Activated CD4-positive, alpha-beta T cell treated with anti-CD3 and anti-CD28 coated beads for 48 hours (primary cell): ENCODE data around the gene QARS1.
A peak's percentile ranks its signal among the peaks of the same experiment; 100 is the strongest.

Experiments
- DNase-seq: peaks from one replicate; pipeline ENCODE4 v3.0.0-alpha.2; 2020

The QARS1 gene

DNA sequence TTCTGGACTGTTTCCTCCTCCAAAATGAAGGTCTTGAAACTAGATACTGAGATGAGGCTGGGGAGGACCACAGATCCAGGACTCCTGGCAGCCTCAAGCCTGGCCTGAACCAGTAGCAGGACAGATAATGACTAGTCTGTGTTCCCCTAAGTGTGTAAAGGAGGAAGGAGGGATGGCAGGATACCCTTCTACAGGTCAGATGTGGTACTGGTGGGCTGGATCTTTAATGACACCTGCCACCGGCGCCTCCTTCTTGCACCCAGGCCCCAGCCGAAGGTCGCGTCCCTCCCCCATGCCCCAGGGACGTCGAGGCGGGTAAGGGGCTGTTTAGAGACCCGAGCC, 15.5 kb upstream of the QARS1 start:
- peak; percentile 18 for DNase-seq

DNA sequence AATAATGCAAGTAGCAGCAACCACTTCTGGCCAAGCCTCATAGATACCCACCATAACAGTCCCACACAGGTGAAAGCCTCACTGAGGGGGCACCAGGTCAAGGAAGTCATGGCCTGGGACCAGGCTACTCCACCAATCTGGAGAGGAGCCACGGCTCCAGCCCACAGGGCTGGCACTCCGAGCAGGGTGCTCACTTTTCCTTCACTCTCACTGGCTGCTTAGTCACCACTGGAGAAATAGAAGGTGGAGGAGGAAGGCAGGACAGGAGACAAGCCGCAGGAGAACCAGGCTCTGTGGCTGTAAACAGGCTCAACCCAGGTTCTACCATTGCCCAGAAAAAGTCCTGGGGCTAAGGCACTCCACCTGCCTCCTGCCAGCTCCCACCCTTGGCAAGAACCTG, 14.9 kb upstream of the QARS1 start:
- DNase-seq, result no peak

DNA sequence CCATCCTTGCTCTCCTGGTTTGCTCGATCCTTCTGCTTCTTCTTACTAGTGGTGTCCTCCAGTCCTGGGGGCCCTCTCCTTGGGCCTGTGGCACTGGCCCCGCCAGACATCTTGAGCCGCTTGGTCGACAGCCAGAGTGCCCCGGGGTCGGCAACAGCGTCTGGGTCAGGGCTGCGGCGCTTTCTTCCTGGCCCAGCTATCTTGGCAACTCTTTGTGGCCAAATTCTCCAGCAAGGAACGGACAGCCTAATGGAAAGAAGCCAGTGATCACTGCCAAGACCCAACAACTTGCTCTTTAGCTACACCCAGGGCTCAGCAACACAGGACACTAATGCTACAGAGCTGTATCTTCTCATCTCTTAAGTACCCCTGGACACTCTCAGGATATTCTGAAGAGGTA, 14.5 kb upstream of the QARS1 start:
- DNase-seq, result no peak

DNA sequence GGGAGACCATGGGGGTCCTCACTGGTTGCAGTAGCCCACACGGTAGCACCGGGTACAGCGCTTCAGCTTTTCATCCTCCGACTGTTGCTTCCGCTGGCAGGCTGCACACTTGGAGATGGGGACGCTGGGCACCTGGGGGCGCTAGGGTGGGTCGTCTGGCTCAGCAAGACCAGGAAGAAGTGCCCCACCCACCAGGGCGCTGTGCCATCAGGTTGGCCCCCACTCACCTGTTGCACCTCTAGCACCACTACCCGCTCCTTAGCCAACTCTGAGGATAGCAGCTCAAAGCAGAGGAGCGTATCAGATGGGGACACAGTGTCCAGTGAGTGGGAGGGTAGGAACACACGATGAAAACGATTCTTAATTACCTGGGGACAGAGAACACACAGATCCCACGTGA, 7.7 kb upstream of the QARS1 start:
- no peak for DNase-seq

DNA sequence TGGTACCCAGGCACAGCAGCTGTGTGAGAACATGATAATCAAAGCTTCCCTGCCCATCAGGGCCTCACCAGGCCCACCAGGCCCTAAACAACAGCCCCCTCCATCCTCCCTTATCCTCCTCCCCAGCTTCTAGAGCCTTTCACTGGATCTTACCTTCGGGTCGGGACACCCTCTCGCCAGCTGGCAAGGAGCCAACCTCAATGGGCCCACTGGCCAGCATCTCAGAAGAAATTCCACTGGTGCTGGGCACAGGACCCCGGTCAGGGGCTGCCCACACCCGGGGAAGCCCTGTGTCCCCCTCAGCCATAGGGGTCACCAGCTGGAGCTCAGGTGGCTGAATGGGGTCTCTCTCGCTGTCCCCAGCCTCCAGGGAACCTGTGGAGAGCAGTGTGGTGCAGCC, 6.8 kb upstream of the QARS1 start:
- DNase-seq, result no peak

DNA sequence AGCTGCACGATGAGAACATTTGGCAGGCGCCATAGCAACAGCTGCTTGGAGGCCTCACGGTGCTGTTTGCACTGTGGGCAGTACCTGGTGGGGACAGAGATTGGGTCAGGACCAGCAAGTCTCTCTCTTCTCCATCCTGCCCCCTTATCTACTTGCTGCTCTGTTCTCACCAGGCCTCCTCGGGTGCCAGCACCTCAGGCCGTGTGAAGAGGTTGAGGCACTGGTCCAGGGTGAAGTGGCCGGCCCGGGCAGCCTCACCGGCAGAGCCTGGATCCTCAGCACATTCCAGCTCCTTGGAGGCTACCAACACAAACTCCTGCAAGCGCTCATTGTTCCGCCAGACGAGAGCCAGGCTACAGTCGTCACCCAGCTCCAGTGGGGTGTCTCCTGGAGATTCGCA, 6.2 kb upstream of the QARS1 start:
- no peak for DNase-seq

DNA sequence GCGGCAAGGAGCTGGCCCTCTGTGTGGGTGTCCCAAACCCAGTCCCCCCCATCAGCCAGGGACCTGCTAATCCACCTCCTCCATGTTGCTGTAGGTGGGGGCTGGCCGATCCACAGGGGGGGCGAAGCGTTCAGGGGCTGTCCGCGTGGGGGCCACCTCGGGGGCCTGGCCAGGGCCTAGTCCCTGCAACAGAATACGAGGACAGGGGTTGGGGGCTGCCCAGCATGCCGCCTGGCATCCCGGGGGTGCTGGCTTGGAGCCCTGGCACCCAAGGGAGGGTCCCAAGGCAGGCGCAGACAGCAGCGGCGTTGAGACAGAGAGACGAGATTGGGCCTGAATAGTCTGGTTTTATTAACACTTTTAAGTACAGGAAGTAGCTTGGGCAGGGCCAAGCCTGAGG, 3.8 kb upstream of the QARS1 start:
- DNase-seq, result no peak

DNA sequence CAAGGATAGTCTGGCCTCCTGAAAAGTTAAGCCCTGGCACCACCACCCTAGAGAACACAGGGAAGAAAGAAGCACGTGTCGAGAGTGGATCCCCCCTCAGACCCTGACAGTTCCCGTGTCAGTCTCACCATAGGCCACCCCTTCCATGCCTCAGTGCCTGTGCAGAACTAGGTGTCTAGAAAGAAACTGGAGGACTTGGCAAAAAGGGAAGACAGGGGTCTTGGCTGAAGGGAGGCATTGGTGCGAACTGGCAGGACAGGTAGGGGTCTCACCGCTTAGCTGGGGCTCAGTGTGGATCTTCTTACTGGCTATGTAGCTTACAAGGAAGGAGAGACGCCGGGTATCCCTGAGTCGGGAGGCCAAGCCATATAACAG, 518 bp downstream of the QARS1 start:
- no peak for DNase-seq

DNA sequence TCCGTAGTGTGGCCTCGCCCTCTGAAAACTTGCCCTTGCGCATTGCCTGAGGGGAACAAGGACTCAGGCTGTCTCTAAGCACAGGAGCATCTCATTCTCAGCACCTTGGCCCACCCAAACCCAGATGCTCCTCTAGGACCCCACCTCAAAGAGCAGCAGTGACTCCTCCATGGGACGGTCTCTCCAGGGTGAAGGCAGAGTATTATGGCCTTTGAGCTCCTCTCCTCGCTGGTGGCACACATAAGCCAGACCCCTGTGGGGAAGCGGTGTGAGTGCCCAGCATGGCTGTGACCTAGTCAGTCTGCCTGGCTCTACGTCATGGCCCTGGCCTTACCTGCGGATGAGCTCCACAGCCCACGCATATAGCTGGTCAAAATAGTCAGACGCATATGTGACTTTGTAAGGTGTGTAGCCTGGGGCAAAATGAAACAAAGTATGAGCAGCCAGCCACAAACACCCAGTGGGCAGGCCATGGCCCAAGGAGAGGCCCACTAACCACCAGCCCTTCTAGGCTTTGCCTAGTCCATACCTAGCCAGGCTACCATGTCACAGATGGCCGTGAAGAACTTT, 4.4 kb downstream of the QARS1 start:
- DNase-seq, result no peak

DNA sequence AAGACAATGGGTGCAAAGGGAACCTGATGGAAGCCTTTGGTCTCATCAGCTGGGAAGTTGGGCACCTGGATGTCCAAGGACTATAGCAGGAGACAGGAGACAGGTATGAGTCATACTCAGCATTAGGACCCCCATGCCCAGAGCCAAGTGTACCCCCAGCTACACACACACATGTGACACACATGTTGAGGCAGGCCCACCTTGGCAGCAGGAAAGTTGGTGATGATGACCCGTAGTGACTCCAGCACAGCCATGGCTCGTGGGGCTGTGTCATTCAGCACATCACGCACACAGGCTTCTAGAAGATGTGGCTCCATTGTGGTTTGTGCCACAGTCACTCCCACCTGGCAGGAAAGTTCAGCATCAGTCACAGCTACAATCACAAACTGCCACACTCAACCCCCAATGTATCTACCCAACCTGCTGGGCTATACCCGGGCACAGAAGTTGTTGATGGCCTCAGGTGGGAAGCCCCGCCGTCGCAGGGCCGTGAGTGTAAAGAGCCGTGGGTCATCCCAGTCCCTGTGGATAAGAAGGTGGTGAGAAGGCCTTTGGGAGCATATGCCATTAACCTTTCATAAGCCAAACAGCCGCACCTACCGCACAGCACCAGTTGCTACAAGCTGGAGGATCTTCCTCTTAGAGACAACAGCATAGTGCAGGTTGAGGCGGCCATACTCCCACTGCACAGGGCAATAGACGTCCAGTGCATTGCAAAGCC, 5.5 kb downstream of the QARS1 start:
- peak; percentile 15 for DNase-seq

DNA sequence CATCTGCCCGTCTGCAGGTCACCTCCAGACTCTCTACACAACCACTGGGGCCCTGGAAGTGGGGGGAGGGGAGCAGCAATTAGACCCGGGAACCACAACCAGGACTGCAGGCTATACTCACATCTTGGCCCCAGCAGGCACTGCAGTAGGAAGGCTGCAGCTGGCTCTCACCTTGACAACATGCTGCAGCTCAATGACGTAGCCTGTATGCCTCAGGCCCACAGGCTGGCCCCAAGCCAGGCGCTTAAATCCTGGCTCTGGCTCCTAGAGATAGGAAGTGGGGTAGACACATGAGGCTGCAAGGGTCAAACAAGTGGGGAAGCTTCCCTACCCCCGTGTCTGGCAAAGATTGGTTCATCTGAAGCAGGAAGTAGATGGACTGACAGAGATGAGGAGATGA, 6.1 kb downstream of the QARS1 start:
- DNase-seq, result no peak

DNA sequence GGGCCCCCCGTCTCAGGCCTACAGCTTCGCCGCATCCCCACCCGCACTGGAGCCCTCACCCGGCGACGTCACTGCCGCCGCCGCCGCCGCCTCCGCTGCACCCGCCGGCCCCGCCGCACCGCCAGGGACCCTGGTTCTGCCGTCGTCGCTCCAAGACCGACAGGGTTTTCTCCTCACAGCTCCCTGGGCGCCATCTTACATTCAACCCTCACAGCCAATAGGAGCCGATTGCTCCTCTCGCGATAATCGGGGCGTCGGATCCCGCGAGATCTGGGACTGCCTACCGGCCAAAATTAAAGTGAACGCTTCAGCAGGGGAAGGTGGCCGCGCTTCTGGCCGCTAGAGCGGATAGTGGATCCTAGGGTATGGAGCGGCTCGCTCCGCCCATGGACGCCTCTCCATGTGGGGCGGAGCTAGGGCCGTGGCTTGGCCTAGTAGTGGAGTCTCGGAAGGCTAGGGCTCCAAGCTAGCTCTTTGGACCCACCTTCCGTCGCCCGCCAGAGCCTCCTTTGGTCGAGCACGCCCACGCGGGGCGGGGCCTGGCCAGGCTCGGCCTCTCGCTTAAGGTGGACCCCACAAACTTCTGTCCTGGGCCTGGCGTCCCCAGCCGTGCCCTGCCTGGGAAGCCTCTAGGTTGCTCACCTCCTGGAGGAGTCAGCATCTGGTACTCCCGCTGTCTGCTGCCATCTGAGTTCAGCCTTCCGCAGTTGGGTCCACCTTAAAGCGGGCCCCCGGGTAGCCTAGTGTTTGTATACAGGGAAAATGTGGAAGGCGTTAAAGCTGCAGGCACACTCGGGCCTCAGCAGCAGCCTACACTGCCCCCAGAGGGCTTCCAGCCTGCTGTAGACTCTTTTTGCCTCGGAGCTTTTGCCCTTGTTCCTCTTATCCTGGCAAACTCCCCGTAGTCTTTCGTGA, 10.4 kb downstream of the QARS1 start, which contains the start of gene QRICH1:
Gene QRICH1, minus strand, starts transcription at position 219 of the 915 bp plus-strand sequence. CDS start 17,054 bp downstream, outside the sequence.
- peak; percentile 98 for DNase-seq

DNA sequence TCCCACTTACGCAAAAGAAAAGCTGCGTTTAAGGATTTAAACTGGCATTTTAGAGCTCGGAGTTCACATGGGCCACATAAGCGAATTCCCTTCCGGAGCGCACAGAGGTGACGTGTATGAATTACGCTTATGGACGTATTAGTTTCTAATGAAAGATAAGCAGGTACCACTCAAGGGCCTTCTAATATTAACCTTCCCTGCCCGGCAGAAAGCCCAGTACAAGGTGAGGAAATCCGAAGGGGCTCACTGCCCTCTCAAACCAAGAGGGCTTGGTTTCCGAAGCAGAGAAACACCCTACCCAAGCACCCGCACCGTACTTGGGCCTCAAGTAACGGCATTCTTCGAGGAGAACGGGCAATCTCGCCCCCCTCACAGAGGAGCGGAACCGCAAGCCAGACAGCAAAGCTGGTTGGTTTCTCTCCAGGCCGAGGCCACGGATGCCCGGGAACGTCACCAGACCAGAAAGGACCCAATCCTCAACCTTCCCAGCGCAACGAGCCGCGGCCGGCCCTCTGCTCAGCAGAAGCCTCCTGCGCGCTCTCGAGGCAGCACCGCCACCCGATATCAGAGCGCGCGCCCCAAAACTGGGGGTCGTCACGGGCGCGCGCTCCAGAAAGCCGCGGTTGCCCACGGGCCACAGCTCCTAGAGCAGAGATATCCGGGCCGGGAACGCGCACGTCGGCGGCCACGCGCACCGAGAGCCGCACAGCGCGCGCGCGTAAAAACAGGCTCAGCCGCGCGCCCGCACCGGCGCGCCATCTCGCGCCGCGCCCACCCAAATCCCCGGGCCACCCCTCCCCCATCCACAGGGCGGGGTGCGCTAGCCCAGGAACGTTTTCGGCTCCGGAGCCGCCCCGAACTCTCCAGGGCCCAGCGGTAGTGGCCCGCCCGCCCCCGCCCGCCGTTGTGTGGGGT, 11.4 kb downstream of the QARS1 start:
- peak; percentile 89 for DNase-seq

DNA sequence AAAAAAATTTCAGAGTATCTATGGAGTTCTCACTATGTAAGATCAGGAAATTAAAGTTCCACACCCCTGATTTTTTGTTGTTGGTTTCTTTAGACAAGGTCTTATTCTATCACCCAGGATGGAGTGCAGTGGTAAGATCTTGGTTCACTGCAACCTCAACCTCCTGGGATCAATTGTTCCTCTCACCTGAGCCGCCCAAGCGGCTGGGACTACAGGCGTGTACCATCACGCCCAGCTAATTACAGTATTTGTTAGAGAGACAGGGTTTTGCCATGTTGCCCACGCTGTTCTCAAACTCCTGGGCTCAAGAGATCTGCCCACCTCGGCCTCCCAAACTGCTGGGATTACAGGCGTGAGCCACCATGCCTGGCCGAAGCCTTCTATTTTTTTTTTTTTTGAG, 23.1 kb downstream of the QARS1 start:
- DNase-seq, result no peak

DNA sequence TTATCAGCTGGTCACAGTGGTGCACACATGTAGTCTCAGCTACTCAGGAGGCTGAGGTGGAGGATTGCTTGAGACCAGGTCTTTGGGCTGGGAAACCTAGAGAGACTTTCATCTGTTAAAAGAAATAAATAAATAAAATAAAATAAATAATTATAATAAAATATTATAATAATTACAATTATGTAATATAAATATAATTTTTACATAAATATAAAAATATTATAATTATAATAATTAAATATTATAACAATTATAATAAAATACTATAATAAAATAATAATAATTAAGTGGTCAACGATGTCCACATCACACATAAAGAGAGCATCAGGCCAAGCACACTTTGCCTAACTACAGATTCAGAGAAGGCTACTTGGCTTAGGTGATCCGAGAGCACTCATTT, 25.3 kb downstream of the QARS1 start:
- DNase-seq, result no peak

DNA sequence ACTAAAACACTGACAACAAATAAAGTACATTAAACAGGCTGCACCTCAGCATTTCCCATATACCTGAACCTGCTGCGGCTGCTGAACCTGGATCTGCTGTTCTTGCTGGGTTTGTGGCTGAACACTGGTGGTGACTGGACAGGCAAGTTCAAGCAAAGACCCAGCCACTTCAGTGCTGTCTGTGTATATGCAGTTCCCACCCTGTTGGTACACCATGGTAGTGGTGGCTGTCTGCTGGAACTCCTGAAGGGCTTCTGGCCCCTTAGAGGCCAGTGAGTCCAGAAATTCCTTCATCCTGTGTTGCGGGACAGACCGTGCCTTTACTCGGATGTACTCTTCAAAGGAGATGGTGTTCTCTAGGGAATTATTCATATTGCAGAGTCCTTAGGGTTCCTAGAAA, 27.9 kb downstream of the QARS1 start:
- no peak for DNase-seq

DNA sequence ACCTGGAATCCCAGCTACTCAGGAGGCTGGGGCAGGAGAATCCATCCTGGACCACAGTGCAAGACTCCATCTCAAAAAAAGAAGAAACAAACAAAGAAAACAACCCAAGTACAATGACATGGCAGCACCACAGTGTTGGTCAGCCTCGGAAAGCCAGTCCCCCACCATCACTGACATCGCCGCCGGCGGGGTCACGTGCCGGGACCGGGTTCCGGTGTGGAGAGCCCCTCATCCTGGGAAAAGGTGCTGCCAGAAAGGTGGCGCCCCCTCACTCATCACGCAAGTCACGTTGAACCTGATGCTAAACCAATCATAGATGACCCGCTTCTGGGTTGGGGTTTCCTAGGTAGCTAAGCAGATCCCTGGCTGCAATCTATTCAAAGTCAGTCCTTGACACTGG, 28.4 kb downstream of the QARS1 start:
- no peak for DNase-seq

DNA sequence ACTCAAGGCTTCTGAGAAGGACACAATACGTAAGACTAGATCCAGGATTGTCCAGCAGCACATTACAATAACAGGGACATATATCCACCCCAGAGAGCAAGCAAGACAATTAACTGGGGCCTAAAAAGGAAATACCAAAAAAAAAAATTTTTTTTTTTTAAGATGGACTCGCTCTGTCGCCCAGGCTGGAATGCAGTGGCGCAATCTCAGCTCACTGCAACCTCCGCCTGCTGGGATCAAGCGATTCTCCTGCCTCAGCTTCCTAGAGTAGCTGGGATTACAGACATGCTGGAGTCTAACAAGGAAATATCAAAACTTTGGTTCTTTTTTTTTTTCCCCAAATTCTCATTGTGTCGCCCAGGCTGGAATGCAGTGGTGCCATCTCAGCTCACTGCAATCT, 46.5 kb downstream of the QARS1 start:
- no peak for DNase-seq

DNA sequence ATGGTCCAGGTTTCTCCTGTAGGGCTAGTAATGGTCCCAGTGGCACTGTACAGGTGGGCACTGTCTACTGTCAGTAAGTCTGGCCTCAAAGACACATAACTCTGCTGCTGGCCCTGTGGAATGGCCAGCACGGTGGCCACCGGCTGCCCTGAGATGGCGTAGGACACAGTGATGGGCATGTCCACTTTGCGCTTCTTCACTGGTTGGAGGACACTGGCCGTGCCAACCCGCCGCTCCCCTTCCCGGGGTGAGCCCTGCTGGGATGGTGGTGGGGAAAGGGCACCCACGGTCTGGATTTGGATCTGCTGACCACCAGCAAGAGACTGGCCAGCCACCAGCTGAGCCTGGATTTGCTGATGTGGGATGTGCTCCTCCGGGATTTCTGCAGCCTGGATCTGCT, 47.3 kb downstream of the QARS1 start:
- DNase-seq, result no peak

DNA sequence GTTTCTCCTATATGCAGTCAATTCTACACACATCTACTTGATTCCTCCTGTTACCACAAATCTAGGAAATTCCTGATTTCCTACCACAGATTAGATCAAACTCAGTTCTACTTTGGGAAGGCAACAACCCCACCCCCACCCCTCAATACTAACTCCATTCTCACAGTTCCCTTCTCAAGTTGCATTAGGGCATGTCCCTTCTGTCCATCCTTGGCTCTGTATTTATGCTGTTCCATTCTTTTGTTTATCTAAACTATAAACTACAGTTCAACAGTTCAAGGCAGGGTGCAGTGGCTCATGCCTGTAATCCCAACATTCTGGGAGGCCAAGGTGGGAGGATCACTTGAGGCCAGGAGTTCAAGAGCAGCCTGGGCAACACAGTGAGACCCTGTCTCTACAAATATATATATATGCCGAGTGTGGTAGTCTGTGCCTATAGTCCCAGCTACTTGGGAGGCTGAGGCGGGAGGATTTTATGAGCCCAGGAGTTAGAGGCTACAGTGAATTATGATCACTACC, 50.2 kb downstream of the QARS1 start:
- DNase-seq, result no peak

DNA sequence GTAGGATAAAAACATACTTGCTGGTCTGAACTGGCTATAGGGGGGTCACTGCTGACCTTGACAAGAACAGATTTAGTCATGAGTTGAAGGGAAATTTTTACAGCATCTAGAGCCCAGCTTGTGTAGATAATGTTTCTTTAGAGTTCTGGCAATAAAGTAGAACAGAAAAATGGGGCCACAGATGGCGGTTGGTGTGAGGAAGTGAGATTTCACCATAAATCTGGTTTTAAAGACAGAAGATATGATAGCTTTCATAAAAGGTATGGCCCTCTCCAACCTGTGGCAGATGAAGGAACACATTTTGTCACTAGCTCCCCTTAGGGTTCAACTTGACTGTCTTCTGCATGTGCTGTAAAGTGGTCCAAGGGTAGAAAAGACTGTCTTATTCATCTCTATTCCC, 51.0 kb downstream of the QARS1 start:
- no peak for DNase-seq
